NCI-H146 treated with DMSO at 0.1 percent for 48 hours (cell line): Measurements from ENCODE around the gene DLK2.
A peak's percentile ranks its signal among the peaks of the same experiment; 100 is the strongest.
"Not testable (repeated sequence)": the region's sequence is repeated elsewhere in the genome, so short reads cannot be mapped to it uniquely, and the experiment has no call there.

Source experiments
- DNase-seq: peaks from one replicate; lab custom pipeline; 2025; ENCODE audit not compliant: unreplicated experiment; lab: John Stamatoyannopoulos, UW

The DLK2 gene, protein sequence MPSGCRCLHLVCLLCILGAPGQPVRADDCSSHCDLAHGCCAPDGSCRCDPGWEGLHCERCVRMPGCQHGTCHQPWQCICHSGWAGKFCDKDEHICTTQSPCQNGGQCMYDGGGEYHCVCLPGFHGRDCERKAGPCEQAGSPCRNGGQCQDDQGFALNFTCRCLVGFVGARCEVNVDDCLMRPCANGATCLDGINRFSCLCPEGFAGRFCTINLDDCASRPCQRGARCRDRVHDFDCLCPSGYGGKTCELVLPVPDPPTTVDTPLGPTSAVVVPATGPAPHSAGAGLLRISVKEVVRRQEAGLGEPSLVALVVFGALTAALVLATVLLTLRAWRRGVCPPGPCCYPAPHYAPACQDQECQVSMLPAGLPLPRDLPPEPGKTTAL

DNA sequence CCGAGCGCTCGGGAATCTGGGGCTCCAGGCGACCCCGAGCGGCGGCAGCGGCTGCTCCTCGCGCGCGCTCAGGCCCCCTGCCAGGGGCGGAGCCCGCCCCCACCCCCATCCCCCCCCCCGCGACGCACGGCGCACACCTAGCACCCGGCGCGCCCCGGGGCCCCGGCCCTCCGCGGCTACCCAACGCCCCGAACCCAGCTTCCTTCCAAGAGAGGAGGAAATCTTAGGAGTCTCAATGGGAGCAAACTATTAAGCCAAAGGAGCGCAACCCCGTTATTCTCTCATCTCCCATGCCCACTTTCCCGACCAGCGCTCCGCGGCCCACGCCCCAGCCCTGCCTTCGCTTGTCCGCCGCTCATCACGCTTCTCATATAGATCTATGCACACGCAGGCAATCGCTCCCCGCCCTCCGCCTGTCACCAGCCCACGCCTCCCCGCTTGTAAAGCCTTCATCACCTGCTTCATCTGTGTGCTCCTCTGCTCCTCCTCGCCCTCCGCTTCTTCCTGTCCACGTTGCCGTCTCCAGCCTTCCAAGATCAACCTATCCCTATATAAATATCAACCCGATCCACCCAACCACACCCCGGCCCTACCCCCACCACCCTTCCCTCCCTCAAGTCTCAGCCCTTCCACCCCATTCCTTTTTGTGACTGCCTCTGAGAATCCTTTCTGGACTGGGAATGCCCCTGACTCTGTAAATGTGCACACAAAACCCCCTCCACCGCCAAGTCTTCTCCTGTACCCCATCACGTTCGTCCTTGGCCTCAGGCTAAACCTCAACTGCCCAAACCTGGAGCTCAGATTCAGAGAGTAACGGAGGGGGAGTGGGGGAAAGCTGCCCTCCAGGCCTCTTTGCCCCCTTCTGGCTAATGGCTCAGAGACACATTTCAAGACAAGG is at the start of gene DLK2:
DLK2 (minus strand) TSS at position 18 of the 898 bp plus-strand sequence. CDS start 723 bp downstream, outside the sequence.
- DNase-seq, result peak; percentile 84

DNA sequence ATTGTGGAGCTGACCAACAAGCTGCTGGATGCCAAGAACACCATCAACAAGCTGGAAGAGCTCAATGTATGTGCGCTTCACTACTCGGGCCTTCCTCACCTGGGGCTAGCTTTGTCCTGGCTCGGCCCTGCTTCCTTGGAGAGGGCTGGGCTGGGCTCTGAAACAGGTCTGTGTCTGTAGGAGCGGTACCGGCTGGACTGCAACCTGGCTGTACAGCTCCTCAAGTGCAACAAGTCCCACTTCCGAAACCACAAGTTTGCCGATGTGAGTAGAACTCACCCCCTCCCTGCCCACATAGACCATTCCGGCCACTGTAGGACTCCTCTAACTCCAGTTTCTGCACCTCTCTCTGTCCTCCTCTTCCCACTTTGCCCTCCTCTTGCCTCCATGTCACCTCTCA is 48.1 kb upstream of the DLK2 start:
- DNase-seq, result no peak

DNA sequence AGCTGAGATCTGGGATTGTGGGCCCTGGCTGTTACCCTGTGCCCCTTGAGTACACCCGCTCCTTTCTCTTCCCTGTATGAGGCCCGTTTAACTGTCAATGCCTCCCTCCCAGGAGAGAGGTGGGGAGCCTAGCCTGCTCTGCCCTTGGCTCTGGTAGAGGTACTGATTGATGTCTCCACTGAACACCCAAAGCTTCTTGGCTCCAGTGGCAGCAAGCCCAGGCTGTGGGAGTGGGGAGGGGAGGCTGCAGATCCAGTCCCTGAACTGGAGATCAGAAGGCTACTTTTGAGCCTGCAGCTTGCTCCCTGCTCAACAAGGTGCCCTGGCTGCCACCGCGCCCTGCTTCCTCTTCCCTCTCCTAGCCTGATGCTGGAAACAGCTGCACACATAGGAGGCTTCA is 47.3 kb upstream of the DLK2 start:
- DNase-seq, result no peak

DNA sequence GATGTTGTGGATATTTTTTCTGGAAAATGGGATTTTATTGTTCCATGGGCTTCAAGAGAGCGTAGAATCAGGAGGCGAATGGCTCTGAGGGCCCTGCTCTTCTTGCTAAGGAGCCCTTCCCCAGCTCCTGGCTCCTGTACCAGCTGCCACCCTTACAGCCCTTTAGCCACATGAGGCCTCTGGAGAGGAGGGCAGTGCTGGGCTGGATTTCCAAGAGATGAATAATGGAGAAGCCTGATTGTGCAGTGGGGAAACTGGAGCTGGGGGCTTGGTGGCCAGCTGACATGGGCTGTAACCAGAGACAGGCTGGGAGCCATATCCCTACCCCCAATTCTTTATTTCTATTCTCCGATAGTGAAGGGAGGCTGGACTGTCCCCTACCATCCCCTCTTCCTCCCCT is 45.6 kb upstream of the DLK2 start:
- DNase-seq, result no peak

DNA sequence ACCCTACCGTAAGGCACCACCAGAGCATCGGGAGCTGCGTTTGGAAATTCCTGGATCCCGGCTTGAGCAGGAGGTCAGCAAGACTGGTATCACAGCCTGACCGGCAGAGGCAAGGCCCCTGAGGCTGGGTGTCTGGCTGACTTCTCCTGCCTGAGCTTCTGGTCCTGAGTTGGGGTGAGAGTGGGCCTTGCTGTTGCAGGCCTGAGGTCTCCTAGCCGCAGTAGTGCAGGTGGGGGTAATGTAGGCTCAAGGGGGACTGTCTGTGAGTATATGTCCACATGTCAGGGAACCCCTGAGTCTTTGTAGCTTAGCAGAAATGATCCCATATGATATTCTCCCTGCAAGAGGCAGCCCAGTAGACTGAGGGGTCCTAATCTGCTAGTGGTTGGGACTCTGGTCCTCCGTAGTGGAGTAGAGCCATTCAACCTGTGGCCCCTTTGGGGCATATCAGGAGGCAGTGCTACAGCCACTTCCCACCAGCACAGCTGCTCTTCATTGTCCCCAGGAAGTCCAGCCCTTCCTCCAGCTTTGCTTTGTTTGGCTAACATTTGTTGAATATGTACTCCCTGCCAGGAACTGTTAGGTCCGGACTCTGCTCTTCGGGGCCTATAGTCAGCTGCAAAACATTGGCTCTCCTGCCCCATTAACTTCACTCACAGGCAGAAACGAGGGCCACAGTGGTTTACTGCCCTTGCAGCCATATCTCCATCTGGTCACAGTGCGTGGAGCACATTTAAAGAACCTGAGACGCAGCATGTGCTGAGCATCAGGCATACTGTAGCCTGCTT is 43.9 kb upstream of the DLK2 start:
- no peak for DNase-seq

DNA sequence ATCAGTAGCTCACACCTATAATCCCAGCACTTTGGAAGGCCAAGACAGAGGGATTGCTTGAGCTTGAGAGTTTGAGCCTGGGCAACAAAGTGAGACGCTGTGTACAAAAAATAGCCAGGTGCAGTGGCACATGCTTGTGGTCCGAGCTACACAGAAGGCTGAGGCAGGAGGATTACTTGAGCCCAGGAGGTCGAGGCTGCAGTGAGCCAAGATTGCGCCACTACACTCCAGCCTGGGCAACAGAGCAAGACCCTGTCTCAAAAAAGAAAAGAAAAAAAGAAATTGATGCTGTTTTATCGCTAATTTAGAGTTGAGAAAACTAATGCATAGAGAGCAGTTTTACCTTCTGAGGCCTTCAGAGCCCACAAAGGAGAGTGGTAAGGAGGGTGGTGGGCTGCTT is 42.9 kb upstream of the DLK2 start:
- not testable (repeated sequence) for DNase-seq

DNA sequence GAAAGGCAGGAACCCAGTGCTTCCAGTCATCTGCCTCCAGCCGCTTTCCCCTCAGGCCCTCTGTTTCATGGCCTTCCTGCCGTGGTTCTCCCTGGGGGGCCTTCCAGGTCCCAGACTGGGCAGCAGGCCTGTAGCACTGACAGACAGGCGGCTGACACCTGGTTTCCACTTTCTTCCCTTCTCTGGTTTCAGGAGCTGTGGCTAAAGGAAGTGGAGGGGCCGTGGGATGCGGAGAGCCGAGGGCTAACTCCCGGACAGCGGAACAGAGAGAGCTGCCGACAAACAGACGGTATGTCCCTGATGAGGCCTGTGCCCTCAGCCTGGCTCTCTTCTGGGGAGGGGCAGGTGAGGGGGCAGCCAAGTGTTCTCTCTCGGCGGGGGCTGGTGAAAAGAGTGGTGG is 42.3 kb upstream of the DLK2 start:
- DNase-seq, result no peak

DNA sequence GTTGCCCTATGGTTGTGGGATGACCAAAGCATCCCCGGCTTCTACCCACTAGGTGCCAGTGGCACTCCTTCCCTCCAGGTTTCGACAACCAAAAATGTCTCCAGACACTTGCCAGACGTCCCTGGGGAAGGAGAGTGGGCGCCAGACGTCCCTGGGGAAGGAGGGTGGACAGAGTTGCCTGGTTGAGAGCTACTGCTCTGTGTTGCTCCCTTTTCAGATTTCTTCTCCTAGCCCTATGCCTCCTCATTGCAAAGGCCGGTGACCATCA is 41.7 kb upstream of the DLK2 start:
- no peak for DNase-seq

DNA sequence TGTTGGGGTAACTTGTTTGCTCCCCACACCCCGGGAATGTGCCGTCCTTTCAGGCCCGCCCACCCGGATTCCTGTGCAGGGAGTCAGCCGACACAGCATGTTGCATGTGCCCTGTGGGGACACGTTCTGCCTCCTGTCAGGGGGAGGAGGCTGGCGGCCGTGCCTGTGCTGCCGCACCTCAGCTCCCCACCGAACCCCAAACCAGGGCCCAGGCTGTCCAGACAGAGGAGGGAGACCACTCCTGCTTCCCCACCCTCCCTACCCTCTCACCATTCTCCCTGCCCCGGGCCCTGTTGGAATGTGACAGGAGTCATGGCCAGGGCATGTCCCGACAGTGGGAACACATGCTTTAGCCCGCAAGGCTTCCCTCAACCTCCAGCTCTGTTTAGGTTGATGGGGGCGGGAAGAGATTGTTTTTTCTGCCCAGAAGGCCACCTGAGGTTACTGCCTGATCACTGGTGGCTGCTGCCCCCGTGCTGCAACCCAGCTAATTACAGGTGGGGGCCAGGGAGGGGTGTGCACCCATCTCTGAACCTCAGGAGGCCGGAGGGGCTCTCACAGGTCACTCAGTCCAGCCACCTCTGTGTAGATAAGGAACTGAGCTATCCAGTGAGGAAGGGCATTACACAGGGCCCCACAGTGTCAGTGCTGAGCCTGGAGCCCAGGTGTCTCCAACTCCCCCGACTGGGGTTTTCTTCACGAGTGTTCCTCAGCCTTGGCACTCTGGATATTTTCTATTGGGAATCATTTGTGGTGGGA is 41.2 kb upstream of the DLK2 start:
- no peak for DNase-seq

DNA sequence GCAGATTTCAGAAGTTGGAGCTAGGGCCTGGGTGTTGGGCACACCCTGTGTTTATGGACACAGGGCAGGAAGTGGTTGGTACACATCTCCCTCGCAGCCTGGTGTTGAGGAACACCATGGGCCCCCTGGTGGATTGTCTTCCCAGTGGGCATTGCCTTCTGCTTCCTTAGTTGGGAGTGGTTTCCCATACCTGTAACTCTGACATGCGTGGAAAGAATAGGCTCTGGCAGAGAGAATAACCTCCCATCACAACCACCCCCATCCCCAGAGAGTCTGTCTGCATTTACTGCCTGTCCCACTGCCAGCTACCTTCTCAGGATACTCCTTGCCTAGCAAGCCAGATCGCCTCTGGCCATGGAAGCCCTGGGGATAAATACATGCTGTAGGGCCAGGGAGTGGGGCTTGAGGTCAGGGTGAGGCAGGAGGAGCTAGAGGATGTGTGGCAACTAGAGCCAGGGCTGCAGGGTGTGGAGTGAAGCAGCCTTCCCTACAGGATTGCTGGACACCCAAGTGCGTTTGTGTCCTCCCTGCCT is 40.1 kb upstream of the DLK2 start:
- no peak for DNase-seq

DNA sequence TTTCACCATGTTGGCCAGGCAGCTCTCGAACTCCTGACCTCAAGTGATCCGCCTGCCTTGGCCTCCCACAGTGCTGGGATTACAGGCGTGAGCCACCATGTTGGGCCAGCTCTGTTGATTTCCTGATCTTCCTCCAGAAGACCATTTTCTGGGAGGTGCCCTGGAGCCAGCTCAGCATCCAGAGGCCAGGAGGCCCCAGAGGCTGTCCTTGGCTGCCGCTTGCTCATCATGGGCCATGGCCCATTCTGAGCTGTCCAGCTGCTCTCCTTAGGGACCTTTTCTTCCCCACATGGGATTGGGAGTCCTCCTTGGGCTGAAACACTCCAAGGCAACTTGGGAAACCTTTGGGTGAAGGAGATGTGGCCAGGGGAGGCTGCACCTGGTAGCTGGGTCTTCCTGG is 39.4 kb upstream of the DLK2 start:
- no peak for DNase-seq

DNA sequence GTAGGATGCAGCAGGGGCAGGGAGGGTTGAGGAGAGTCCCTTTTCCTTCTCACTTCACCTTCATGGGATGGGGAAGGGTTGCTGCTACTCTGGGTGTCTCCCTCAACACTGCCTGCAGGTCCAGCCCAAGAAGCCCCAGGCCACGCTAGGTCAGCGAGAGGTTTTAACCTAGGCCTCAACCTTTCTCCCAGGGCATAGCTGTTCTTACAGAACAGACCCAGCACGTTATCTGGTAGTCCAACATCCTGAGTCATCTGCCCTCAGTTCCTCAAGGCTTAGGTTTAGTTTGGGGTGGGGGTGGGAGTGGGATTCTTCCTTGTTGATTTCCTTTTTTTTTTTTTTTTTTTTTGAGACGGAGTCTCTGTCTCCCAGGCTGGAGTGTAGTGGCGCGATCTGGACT is 39.0 kb upstream of the DLK2 start:
- DNase-seq, result no peak

DNA sequence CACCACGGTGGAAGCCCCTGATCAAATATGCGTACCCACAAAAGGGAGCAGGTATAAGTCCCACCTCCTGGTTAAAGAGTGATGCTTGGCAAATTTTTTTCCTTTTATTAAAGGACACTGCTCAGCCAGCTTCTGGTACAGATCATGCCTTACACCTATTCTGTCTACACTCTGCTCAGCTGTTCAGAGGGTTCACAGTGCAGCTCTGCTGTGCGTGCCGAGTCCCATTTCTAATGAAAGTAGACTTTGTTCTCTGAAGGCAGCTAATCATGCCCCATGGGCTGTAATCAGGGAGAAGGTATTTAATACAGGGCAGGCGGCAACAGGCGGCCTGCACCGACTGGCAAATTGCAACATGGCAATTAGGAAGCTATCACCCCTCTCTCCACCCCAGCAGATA is 38.5 kb upstream of the DLK2 start:
- no peak for DNase-seq

DNA sequence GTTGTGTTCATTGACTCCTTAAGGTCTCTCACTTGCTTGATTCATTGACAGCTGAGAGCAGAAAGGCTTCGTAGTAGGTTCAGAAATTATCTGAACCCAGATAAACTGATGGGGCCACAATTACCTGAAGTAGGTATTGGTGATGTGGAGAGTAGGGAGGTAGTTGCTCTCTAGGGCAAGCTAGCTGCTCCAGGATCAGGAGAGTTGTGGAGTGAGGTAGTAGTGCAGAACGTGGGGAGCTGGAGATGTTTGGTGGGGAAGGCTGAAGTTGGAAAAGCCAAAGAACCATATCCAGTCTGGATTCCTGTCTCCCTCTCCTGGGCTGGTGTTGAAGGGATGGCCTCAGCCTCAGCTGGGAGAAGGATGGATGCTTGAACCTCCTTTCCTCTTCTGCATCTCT is 37.9 kb upstream of the DLK2 start:
- no peak for DNase-seq

DNA sequence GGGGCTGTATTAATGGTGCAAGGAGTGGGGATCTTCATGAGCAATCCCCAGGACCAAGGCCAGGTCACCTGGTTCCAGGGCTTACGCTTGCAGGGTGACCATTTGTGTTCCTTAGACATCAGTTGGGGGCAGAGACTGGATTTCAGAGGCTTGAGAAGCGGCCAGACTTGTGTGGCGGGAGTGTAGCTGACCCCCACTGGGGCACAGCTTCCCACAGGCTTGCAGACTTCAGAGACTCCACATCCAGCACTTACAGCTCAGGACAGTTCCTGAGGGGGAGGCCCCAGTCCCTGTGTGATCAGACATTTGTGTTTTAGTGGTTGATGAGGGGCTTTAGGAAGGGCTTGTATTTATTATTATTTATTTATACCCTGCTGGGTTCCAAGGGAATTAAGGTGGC is 37.3 kb upstream of the DLK2 start:
- DNase-seq, result no peak

DNA sequence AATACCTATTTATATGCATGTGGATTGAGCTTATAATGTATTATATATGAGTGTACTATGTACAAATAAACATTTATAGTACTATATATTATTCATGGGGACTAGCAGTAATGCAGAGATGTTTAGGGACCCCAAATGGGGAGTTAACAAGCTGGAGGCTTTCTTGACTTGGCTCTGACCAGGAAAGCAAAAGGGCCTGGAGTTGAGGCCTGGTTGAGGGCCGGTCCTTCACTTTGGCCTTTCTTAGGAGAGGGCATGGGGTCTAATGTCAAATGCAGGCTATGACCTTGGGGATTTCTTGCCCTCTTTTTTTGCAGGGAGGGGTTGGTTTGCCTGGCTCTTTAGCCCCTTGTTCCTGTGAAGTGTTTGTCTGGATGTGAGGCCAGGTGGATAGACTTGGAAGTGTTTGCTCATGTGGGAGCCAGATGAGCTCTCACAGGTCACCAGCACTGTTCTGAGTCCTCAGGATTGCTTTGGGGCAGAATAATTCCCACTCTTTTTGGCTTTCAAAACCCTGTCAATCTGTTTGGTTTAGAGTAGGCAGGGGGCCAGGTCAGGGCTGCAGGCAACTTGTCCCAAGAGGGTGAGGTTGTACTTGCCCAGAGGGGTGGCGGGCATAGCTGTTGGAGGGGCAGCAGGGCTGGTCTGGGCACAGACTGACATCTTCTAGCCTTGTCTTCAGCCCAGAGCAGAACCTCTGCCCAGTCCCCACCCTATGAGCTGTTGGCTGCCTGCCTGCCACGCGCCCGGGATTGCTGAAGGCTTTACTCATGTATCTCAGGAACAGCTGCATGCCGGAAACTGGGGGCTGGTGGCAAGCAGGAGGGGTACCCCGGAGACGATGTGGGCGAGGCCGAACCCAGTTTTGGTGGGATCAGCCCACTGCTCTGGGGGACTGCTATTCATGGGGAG is 36.7 kb upstream of the DLK2 start:
- DNase-seq, result no peak

DNA sequence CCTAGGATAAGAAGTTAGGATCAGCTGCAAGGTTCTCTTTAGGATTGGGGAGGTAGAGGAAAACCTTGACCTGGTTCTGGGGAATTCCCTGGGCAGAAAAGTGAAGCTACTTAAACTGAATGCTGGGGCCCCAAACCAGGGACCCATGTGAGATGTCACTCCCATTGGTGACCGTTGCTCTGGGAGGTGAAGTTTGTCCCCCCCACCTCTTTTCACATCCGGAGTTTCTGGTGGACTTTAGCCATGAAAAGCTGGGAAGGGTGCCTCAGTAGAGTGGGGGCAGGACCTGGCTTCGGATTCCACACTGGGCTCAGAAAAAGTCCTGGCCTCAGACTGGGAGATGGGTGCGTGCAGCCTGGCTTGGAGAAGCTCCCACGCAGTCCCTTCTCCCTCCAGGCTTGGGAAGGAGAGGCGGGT is 35.2 kb upstream of the DLK2 start:
- DNase-seq, result no peak

DNA sequence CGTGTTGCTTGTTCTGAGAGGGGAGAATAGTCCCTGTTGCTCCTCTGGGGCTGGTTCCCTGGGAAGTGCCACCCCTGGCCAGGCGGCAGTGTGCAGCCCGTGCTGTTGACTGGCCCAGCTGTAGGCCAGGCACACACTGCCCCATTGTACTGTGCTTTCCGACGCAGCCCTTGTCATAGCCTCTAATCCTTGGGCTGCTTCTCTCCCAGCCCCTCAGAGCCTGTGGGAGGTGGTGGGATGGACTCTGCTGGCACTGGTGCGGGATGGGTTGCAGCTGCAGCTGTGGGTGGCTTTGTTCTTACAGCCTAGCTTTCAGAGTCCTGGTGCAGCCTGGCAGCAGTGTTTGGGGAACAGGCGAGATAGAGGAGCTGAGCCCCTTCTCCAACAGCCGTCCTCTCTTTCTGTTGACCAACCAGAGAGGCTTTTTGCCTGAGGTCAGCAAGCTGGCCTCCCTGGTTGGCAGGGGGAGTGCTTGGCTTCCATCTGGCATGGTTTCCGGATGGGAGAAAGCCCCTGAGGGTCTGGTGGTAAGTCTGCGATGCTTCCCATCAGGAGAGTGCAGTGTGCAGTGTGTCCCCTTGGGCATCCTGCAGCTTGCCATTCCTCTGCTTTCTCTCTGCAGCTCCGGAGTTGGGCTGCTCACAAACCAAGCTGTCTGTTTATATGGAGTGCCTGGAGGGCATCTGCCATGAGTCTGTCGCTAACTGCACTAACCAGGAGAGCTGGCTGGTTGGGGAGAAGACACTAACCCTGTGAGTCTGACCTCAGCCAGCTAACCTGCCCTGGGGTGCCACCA is 34.1 kb upstream of the DLK2 start:
- DNase-seq, result no peak
